SW 1271 (cell line): ENCODE results near the gene NIPAL4.

Experiments
- DNase-seq, 2 experiments: peaks; one replicate each; lab custom pipeline; 2025; lab: John Stamatoyannopoulos, UW

NIPAL4 gene

GRCh38 chr5:157486221-157486681 is 26.2 kb downstream of the NIPAL4 start:
- DNase-seq = no peak

GRCh38 chr5:157486861-157487260 is 26.8 kb downstream of the NIPAL4 start:
- DNase-seq = no peak

- DNase-seq = no peak
Observed at GRCh38 chr5:157487358-157487757, 27.3 kb downstream of the NIPAL4 start.

- DNase-seq = no peak
Observed at GRCh38 chr5:157491471-157491995, 31.5 kb downstream of the NIPAL4 start.

GRCh38 chr5:157492886-157493285 is 32.9 kb downstream of the NIPAL4 start:
- DNase-seq = no peak

- DNase-seq = no peak
Observed at GRCh38 chr5:157494178-157494832, 34.3 kb downstream of the NIPAL4 start.

GRCh38 chr5:157496864-157497263 is 36.9 kb downstream of the NIPAL4 start:
- DNase-seq = no peak

GRCh38 chr5:157497875-157498611 is 38.0 kb downstream of the NIPAL4 start:
- no peak for DNase-seq

GRCh38 chr5:157502143-157502647 is 42.2 kb downstream of the NIPAL4 start:
- DNase-seq = no peak

GRCh38 chr5:157504053-157504452 is 44.0 kb downstream of the NIPAL4 start:
- DNase-seq = no peak

GRCh38 chr5:157505496-157505895 is 45.5 kb downstream of the NIPAL4 start:
- DNase-seq = no peak

- no peak for DNase-seq
Observed at GRCh38 chr5:157506066-157506590, 46.1 kb downstream of the NIPAL4 start.

GRCh38 chr5:157506981-157507780 is 47.2 kb downstream of the NIPAL4 start:
- peak in 1 of 2 experiments; percentile 13 for DNase-seq

- no peak for DNase-seq
Observed at GRCh38 chr5:157509093-157509492, 49.1 kb downstream of the NIPAL4 start.

GRCh38 chr5:157509587-157509986 is 49.6 kb downstream of the NIPAL4 start:
- DNase-seq = no peak

GRCh38 chr5:157510682-157511081 is 50.7 kb downstream of the NIPAL4 start:
- DNase-seq = no peak

- peak; percentile 62 to 80 for DNase-seq
Observed at GRCh38 chr5:157511651-157512644, 51.9 kb downstream of the NIPAL4 start.

- DNase-seq = no peak
Observed at GRCh38 chr5:157513182-157513581, 53.2 kb downstream of the NIPAL4 start.

- no peak for DNase-seq
Observed at GRCh38 chr5:157514974-157515373, 55.0 kb downstream of the NIPAL4 start.

- no peak for DNase-seq
Observed at GRCh38 chr5:157516006-157516405, 56.0 kb downstream of the NIPAL4 start.
